Measurements from ENCODE around the gene IFT27.

DNA sequence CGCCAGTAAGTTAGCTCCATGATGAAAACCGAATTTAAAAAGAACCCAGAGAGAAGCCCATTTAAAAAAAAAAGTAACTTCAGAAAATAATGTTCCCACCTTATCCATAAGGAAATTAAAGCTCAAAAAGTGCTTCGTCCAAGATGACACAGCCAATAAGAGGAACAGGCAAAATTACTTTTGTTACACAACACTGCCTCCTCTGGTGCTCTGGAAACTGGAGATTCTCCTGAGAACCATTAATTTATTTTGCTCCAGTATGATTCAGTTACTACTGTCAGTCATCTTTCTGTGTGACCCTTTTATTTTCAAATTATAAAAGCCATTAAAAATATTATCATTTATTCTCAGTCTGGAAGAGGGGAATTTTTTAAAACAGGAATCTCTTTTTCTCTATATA lies 2.0 kb downstream of the IFT27 start:
- TF ChIP-seq, protein P1, sequence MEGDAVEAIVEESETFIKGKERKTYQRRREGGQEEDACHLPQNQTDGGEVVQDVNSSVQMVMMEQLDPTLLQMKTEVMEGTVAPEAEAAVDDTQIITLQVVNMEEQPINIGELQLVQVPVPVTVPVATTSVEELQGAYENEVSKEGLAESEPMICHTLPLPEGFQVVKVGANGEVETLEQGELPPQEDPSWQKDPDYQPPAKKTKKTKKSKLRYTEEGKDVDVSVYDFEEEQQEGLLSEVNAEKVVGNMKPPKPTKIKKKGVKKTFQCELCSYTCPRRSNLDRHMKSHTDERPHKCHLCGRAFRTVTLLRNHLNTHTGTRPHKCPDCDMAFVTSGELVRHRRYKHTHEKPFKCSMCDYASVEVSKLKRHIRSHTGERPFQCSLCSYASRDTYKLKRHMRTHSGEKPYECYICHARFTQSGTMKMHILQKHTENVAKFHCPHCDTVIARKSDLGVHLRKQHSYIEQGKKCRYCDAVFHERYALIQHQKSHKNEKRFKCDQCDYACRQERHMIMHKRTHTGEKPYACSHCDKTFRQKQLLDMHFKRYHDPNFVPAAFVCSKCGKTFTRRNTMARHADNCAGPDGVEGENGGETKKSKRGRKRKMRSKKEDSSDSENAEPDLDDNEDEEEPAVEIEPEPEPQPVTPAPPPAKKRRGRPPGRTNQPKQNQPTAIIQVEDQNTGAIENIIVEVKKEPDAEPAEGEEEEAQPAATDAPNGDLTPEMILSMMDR (IDR thresholded peaks at IDR 0.05): no peak
- TF ChIP-seq POLR2A (IDR thresholded peaks at IDR 0.05) (no peak), EP300 (IDR thresholded peaks at IDR 0.05) (no peak)

Data from ovary (tissue), 3 donors.